Stomach (tissue), 4 donors: Measurements from ENCODE around the gene CTNND2.

Experiments
- EP300 ChIP-seq: sonication (generic); formaldehyde crosslinking; IDR thresholded peaks from one replicate; pipeline ENCODE4 v1.6.1; 2017; ENCODE audit warnings: antibody characterized with exemption
- POLR2AphosphoS5 ChIP-seq, 3 donors: sonication (generic); formaldehyde crosslinking; IDR thresholded peaks; one replicate each; pipeline ENCODE4 v1.6.1; 2016; ENCODE audit warnings: antibody characterized with exemption in 3 of 3
- TF ChIP-seq, protein P1 (sequence below), 7 experiments: fragments of 450-650 bp in 4 of 7; fragments of 200-600 bp in 3 of 7; sonication (generic) in 3 of 7; IDR thresholded peaks; one replicate each; pipeline ENCODE4 v1.5.1; 2016 to 2019; ENCODE audit warnings: antibody characterized with exemption in 7 of 7, control low read depth in 2 of 7, mild to moderate bottlenecking in 1 of 7

DNA sequence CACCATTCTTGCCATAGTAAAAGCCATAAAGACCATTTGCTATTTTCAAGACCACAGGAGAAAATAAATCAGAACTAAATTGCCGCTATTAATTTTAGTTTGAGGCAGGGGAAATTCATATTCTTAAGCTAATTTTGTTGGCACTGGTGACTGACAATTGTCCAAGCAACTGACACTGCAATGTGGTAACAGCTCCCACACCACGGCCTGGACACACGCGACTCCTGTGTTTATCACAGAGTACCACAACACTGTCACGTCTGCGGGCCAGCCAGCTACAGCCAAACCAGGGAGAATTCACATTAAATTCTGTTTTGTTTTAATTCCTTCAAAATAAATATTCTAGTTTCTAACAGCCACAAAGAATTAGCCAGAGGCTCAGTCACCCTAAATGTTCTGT is 481.9 kb downstream of the CTNND2 start:
- TF ChIP-seq, protein P1, sequence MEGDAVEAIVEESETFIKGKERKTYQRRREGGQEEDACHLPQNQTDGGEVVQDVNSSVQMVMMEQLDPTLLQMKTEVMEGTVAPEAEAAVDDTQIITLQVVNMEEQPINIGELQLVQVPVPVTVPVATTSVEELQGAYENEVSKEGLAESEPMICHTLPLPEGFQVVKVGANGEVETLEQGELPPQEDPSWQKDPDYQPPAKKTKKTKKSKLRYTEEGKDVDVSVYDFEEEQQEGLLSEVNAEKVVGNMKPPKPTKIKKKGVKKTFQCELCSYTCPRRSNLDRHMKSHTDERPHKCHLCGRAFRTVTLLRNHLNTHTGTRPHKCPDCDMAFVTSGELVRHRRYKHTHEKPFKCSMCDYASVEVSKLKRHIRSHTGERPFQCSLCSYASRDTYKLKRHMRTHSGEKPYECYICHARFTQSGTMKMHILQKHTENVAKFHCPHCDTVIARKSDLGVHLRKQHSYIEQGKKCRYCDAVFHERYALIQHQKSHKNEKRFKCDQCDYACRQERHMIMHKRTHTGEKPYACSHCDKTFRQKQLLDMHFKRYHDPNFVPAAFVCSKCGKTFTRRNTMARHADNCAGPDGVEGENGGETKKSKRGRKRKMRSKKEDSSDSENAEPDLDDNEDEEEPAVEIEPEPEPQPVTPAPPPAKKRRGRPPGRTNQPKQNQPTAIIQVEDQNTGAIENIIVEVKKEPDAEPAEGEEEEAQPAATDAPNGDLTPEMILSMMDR (IDR thresholded peaks at IDR 0.05) = no peak
- TF ChIP-seq POLR2AphosphoS5 (IDR thresholded peaks at IDR 0.05) = no peak
- TF ChIP-seq EP300 = no peak
